ENCODE results near the gene HLA-DRB1. TPM values are rescaled to one million over a fixed set of nuclear protein-coding genes. Genes with fewer than 3 reads are reported as not detected.
"Not testable (repeated sequence)": the region's sequence is repeated elsewhere in the genome, so short reads cannot be mapped to it uniquely, and the experiment has no call there.

HLA-DRB1 gene
- total RNA-seq, 1 donor from 2014 or later, result 5.1 TPM

DNA sequence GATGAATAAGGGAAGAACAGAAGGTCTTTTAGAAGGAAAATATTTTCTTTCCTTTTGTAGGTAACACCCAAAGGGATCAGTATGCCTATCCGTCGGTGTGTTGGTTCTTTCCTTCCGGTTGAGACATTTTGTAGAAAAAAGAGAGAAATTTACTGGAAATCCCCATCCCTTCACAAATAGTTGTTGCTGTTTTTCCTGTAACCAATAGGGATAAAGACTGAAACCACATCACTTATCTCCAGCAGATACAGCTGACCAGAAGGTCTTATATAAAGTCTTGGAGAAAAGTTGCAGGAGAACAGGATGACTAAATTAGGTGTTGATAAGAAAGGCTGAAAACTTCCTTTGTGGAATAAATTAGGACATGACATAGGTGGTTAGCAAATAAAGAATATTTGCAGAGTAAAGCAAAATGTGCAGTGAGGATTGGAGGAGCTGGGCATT lies 14.8 kb upstream of the HLA-DRB1 start:
- TF ChIP-seq, protein P1, sequence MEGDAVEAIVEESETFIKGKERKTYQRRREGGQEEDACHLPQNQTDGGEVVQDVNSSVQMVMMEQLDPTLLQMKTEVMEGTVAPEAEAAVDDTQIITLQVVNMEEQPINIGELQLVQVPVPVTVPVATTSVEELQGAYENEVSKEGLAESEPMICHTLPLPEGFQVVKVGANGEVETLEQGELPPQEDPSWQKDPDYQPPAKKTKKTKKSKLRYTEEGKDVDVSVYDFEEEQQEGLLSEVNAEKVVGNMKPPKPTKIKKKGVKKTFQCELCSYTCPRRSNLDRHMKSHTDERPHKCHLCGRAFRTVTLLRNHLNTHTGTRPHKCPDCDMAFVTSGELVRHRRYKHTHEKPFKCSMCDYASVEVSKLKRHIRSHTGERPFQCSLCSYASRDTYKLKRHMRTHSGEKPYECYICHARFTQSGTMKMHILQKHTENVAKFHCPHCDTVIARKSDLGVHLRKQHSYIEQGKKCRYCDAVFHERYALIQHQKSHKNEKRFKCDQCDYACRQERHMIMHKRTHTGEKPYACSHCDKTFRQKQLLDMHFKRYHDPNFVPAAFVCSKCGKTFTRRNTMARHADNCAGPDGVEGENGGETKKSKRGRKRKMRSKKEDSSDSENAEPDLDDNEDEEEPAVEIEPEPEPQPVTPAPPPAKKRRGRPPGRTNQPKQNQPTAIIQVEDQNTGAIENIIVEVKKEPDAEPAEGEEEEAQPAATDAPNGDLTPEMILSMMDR (IDR thresholded peaks at IDR 0.05; ENCODE audit: unreplicated experiment), result no peak
- no peak for DNase-seq (ENCODE audit: low spot score)
- Mint-ChIP-seq H3K4me3 (ENCODE audit: unreplicated experiment) (no peak overlapping the region), H3K27ac (ENCODE audit: unreplicated experiment) (peak overlapping the region; percentile 94), H3K4me1 (ENCODE audit: unreplicated experiment) (peaks cover 10% of the 10 kb centered on the region), H3K9me3 (ENCODE audit: unreplicated experiment) (no peaks in the 10 kb centered on the region), H3K27me3 (ENCODE audit: unreplicated experiment) (peaks cover 4% of the 10 kb centered on the region), H3K36me3 (ENCODE audit: low read depth, unreplicated experiment) (no peaks in the 10 kb centered on the region)

DNA sequence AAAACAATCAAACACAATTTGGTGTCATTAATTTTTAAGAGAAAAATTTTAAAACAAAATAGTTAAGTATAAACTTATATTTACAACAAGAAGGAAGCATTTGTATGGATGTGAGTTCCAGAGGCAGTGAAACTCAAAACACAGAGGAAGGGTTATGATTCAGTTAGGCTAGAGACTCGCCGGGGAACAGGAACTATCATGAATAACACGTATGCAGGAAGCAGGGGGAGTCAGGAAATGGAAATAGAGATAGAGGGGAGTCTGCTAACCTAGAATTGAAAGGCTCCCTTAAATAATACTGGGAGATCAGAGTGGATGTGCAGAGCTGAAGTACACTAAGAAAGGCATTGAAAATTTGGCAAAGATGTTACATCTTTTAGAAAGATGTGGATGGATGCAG lies 14.2 kb upstream of the HLA-DRB1 start:
- TF ChIP-seq, protein P1 (IDR thresholded peaks at IDR 0.05; ENCODE audit: unreplicated experiment), result no peak
- peak overlapping the region; percentile 94 for H3K27ac Mint-ChIP-seq (ENCODE audit: unreplicated experiment)
- no peaks in the 10 kb centered on the region for H3K36me3 Mint-ChIP-seq (ENCODE audit: low read depth, unreplicated experiment)
- no peak overlapping the region for H3K4me3 Mint-ChIP-seq (ENCODE audit: unreplicated experiment)
- no peaks in the 10 kb centered on the region for H3K9me3 Mint-ChIP-seq (ENCODE audit: unreplicated experiment)
- peaks cover 10% of the 10 kb centered on the region for H3K4me1 Mint-ChIP-seq (ENCODE audit: unreplicated experiment)
- no peak for DNase-seq (ENCODE audit: low spot score)
- H3K27me3 Mint-ChIP-seq (ENCODE audit: unreplicated experiment), result peaks cover 3% of the 10 kb centered on the region

DNA sequence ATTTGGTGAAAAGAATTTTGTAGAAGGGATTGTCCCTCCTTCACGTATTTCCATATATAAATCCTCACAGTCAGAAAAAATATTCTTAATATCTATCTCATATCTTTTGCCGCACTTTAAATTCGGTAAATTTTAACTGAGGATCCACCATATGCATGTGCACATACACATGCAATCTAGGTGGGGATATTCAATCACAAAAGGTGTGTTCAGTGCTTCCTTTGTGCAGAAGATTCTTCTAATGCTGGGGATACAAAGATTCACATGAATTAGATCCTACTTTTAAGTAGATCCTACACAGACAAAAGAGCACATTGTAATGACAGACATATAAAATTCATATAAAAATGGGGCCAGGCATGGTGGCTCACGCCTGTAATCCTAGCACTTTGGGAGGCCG lies 13.6 kb upstream of the HLA-DRB1 start:
- peaks cover 3% of the 10 kb centered on the region for H3K27me3 Mint-ChIP-seq (ENCODE audit: unreplicated experiment)
- DNase-seq (ENCODE audit: low spot score), result no peak
- H3K4me3 Mint-ChIP-seq (ENCODE audit: unreplicated experiment), result no peak overlapping the region
- H3K27ac Mint-ChIP-seq (ENCODE audit: unreplicated experiment), result peak overlapping the region; percentile 90
- no peaks in the 10 kb centered on the region for H3K36me3 Mint-ChIP-seq (ENCODE audit: low read depth, unreplicated experiment)
- no peaks in the 10 kb centered on the region for H3K9me3 Mint-ChIP-seq (ENCODE audit: unreplicated experiment)
- TF ChIP-seq, protein P1 (IDR thresholded peaks at IDR 0.05; ENCODE audit: unreplicated experiment), result no peak
- H3K4me1 Mint-ChIP-seq (ENCODE audit: unreplicated experiment), result peaks cover 10% of the 10 kb centered on the region

DNA sequence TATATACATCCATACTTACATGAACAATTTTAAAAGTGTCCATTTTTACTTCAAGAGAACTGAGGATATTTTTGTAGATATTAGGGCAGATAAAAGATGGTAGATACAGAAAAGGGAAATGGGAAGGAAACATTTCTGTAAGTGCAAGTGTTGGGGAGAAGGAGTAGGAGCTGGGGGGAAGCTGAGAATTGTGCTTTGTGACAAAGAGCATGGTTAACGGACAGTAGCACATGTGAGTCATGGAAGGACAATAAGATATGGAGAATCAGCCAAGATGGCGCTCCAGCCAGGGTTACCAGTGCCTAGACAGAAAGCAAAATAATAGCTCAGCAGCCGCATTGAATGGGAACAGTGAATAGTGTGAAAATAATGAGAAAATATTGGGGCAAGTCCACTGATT lies 12.7 kb upstream of the HLA-DRB1 start:
- Mint-ChIP-seq H3K4me1 (ENCODE audit: unreplicated experiment) (peaks cover 10% of the 10 kb centered on the region), H3K27me3 (ENCODE audit: unreplicated experiment) (peaks cover 3% of the 10 kb centered on the region), H3K36me3 (ENCODE audit: low read depth, unreplicated experiment) (no peaks in the 10 kb centered on the region), H3K4me3 (ENCODE audit: unreplicated experiment) (no peak overlapping the region), H3K27ac (ENCODE audit: unreplicated experiment) (peak overlapping the region; percentile 76), H3K9me3 (ENCODE audit: unreplicated experiment) (no peaks in the 10 kb centered on the region)
- no peak for DNase-seq (ENCODE audit: low spot score)
- TF ChIP-seq, protein P1 (IDR thresholded peaks at IDR 0.05; ENCODE audit: unreplicated experiment), result no peak

DNA sequence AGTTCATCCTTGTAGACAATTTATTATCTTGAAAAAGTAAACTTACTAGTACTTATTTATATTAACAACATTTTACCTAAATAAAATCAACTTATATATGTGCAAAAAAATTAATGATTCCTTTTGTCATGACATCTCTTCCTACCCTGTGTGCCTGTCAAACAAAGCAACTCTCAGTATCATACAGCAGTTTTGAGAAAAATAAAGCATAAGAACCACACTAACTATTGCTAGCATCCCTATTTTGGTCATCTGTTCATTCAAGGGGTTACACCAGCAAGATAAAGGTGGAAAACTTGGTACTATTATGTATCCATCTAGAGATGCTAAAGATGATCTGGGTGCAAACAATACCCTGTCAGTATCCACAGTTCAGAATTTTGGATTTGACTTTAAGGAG lies 7.4 kb upstream of the HLA-DRB1 start:
- no peak overlapping the region for H3K27ac Mint-ChIP-seq (ENCODE audit: unreplicated experiment)
- TF ChIP-seq, protein P1 (IDR thresholded peaks at IDR 0.05; ENCODE audit: unreplicated experiment), result no peak
- H3K4me3 Mint-ChIP-seq (ENCODE audit: unreplicated experiment), result no peak overlapping the region
- H3K36me3 Mint-ChIP-seq (ENCODE audit: low read depth, unreplicated experiment), result no peaks in the 10 kb centered on the region
- H3K9me3 Mint-ChIP-seq (ENCODE audit: unreplicated experiment), result no peaks in the 10 kb centered on the region
- H3K4me1 Mint-ChIP-seq (ENCODE audit: unreplicated experiment), result no peaks in the 10 kb centered on the region
- peaks cover 2% of the 10 kb centered on the region for H3K27me3 Mint-ChIP-seq (ENCODE audit: unreplicated experiment)
- no peak for DNase-seq (ENCODE audit: low spot score)

DNA sequence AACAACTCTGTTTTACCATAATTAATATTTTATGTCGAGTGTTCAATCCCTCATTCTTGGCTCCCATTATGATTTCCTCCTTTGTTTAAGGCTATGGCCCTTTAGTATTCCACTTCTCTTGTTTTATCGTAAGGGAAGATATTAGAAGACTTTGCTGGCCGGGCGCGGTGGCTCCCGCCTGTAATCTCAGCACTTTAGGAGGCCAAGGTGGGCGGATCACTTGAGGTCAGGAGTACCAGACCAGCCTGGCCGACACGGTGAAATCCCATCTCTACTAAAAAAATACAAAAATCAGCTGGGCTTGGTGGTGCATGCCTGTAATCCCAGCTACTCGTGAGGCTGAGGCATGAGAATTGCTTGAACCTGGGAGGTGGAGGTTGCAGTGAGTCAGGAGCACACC lies 1.1 kb upstream of the HLA-DRB1 start:
- not testable (repeated sequence) for H3K27me3 Mint-ChIP-seq (ENCODE audit: unreplicated experiment); H3K4me1 Mint-ChIP-seq (ENCODE audit: unreplicated experiment); H3K27ac Mint-ChIP-seq (ENCODE audit: unreplicated experiment); H3K4me3 Mint-ChIP-seq (ENCODE audit: unreplicated experiment); DNase-seq (ENCODE audit: low spot score); H3K36me3 Mint-ChIP-seq (ENCODE audit: low read depth, unreplicated experiment); H3K9me3 Mint-ChIP-seq (ENCODE audit: unreplicated experiment)
